ENCODE measurements around the gene PKNOX1.

- TF ChIP-seq EZH2 (IDR thresholded peaks at IDR 0.05; ENCODE audit: low read depth, unreplicated experiment) (no peak), POLR2AphosphoS5 (IDR thresholded peaks at IDR 0.05; ENCODE audit: low read depth) (no peak)
- TF ChIP-seq, protein P1, sequence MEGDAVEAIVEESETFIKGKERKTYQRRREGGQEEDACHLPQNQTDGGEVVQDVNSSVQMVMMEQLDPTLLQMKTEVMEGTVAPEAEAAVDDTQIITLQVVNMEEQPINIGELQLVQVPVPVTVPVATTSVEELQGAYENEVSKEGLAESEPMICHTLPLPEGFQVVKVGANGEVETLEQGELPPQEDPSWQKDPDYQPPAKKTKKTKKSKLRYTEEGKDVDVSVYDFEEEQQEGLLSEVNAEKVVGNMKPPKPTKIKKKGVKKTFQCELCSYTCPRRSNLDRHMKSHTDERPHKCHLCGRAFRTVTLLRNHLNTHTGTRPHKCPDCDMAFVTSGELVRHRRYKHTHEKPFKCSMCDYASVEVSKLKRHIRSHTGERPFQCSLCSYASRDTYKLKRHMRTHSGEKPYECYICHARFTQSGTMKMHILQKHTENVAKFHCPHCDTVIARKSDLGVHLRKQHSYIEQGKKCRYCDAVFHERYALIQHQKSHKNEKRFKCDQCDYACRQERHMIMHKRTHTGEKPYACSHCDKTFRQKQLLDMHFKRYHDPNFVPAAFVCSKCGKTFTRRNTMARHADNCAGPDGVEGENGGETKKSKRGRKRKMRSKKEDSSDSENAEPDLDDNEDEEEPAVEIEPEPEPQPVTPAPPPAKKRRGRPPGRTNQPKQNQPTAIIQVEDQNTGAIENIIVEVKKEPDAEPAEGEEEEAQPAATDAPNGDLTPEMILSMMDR (conservative IDR thresholded peaks at IDR 0.05; ENCODE audit: low read depth in 2 of 2) = no peak
Observed at GRCh38 chr21:42929969-42930368, 44.4 kb upstream of the PKNOX1 start.

All from GM23338 (cell line).